H54 (cell line): ENCODE data around the gene RASGEF1B.

ENCODE experiments used
- DNase-seq: peaks from one replicate; pipeline ENCODE4 v3.0.0; 2011; ENCODE audit warnings: low spot score, mixed read lengths; ENCODE audit not compliant: insufficient read length
- FAIRE-seq: peaks from 3 replicates; lab custom pipeline; 2011; peaks lifted over from hg19 to GRCh38; lab: Jason Lieb, UNC
- POLR2A ChIP-seq: IDR thresholded peaks from 2 replicates; pipeline ENCODE4 v1.6.1; 2011; ENCODE audit warnings: low read depth, mild to moderate bottlenecking, low read length

The RASGEF1B gene

GRCh38 chr4:81397635-81398034 lies 74.1 kb downstream of the RASGEF1B start:
- FAIRE-seq = no peak
- no peak for TF ChIP-seq POLR2A
- DNase-seq = no peak

GRCh38 chr4:81395239-81395638 lies 76.5 kb downstream of the RASGEF1B start:
- FAIRE-seq (no peak), DNase-seq (no peak)
- TF ChIP-seq POLR2A = no peak

- no peak for TF ChIP-seq POLR2A
- no peak for DNase-seq
- no peak for FAIRE-seq
Observed at GRCh38 chr4:81392164-81392563, 79.5 kb downstream of the RASGEF1B start.

GRCh38 chr4:81389720-81390119 lies 82.0 kb downstream of the RASGEF1B start:
- no peak for TF ChIP-seq POLR2A
- DNase-seq (no peak), FAIRE-seq (no peak)

GRCh38 chr4:81380437-81380836 lies 91.3 kb downstream of the RASGEF1B start:
- TF ChIP-seq POLR2A = no peak
- FAIRE-seq = no peak
- DNase-seq = no peak

GRCh38 chr4:81378386-81378785 lies 93.3 kb downstream of the RASGEF1B start:
- FAIRE-seq (no peak), DNase-seq (no peak)
- no peak for TF ChIP-seq POLR2A

- FAIRE-seq (no peak), DNase-seq (no peak)
- no peak for TF ChIP-seq POLR2A
Observed at GRCh38 chr4:81377191-81377590, 94.5 kb downstream of the RASGEF1B start.

- no peak for TF ChIP-seq POLR2A
- no peak for FAIRE-seq
Observed at GRCh38 chr4:81376720-81377119, 95.0 kb downstream of the RASGEF1B start.

More at GRCh38 chr4:81376720-81377119, 95.0 kb downstream of the RASGEF1B start:
- no peak for DNase-seq
